DMS79 (cell line): ENCODE measurements around the gene CDH18.

Source experiments
- DNase-seq: peaks from one replicate; lab custom pipeline; 2025; lab: John Stamatoyannopoulos, UW

Gene CDH18

GRCh38 chr5:19987612-19988361 lies at the start of gene CDH18:
Gene CDH18, minus strand, starts transcription at chr5:19988200. Its CDS starts 149,214 bp downstream, at chr5:19838986.
- no peak for DNase-seq

GRCh38 chr5:20034717-20035116 lies 46.7 kb upstream of the CDH18 start:
- no peak for DNase-seq

GRCh38 chr5:20033881-20034280 lies 45.9 kb upstream of the CDH18 start:
- DNase-seq = no peak

GRCh38 chr5:20032896-20033295 lies 44.9 kb upstream of the CDH18 start:
- no peak for DNase-seq

- DNase-seq = no peak
Observed at GRCh38 chr5:20030125-20030524, 42.1 kb upstream of the CDH18 start.

- DNase-seq = no peak
Observed at GRCh38 chr5:20029266-20029665, 41.3 kb upstream of the CDH18 start.

GRCh38 chr5:20028506-20028905 lies 40.5 kb upstream of the CDH18 start:
- no peak for DNase-seq

GRCh38 chr5:20023686-20024180 lies 35.7 kb upstream of the CDH18 start:
- no peak for DNase-seq

GRCh38 chr5:20020247-20020646 lies 32.2 kb upstream of the CDH18 start:
- DNase-seq = no peak

- DNase-seq = no peak
Observed at GRCh38 chr5:20017021-20017420, 29.0 kb upstream of the CDH18 start.

GRCh38 chr5:20000416-20000815 lies 12.4 kb upstream of the CDH18 start:
- DNase-seq = no peak

GRCh38 chr5:19988457-19988856 lies 457 bp upstream of the CDH18 start:
- no peak for DNase-seq

GRCh38 chr5:19986806-19987205 lies 1.2 kb downstream of the CDH18 start:
- no peak for DNase-seq

- no peak for DNase-seq
Observed at GRCh38 chr5:19986031-19986619, 1.9 kb downstream of the CDH18 start.

- DNase-seq = no peak
Observed at GRCh38 chr5:19978476-19978875, 9.5 kb downstream of the CDH18 start.

GRCh38 chr5:19977099-19977498 lies 10.9 kb downstream of the CDH18 start:
- no peak for DNase-seq

- DNase-seq = no peak
Observed at GRCh38 chr5:19975795-19976194, 12.2 kb downstream of the CDH18 start.

- DNase-seq = no peak
Observed at GRCh38 chr5:19960451-19960850, 27.5 kb downstream of the CDH18 start.

GRCh38 chr5:19959830-19960384 lies 28.1 kb downstream of the CDH18 start:
- no peak for DNase-seq

- DNase-seq = no peak
Observed at GRCh38 chr5:19950897-19951296, 37.1 kb downstream of the CDH18 start.

- DNase-seq = no peak
Observed at GRCh38 chr5:19940192-19940591, 47.8 kb downstream of the CDH18 start.

GRCh38 chr5:19930451-19930850 lies 57.5 kb downstream of the CDH18 start:
- no peak for DNase-seq
